T-helper 17 cell (primary cell): ENCODE measurements around the gene GPX3. TPM values are rescaled to one million over a fixed set of nuclear protein-coding genes. Genes with fewer than 3 reads are reported as not detected.
A peak's percentile ranks its signal among the peaks of the same experiment; 100 is the strongest.

Experiments used
- ATAC-seq: fragments of 150-1000 bp; cut with Tn5 transposase; 2 replicates; pipeline ENCODE4 v1.10.0; 2021; ENCODE audit warnings: mild to moderate bottlenecking, moderate library complexity
- DNase-seq, 3 donors: peaks; one replicate each; pipeline versions ENCODE4 v3.0.0 to v3.0.0-alpha.2; 2020 to 2021
- H3K9me3 ChIP-seq: one replicate; pipeline ENCODE4 v1.7.0; 2013; ENCODE audit warnings: low read length, mild to moderate bottlenecking; ENCODE audit not compliant: control insufficient read depth, poor library complexity, severe bottlenecking
- H3K27ac Mint-ChIP-seq: one replicate; pipeline ENCODE4 v1.8.0; 2022; ENCODE audit warnings: mild to moderate bottlenecking, moderate library complexity, mixed read lengths
- H3K27me3 Mint-ChIP-seq: one replicate; pipeline ENCODE4 v1.8.0; 2022; ENCODE audit warnings: mixed read lengths
- H3K36me3 Mint-ChIP-seq: one replicate; pipeline ENCODE4 v1.8.0; 2022; ENCODE audit warnings: low read depth, mixed read lengths
- H3K4me1 Mint-ChIP-seq: one replicate; pipeline ENCODE4 v1.8.0; 2022; ENCODE audit warnings: mild to moderate bottlenecking, mixed read lengths
- H3K4me3 Mint-ChIP-seq: one replicate; pipeline ENCODE4 v1.8.0; 2022; ENCODE audit warnings: mild to moderate bottlenecking, moderate library complexity, mixed read lengths
- total RNA-seq, 4 donors: library from RNA in 2 of 4; stranded (reverse) in 2 of 4; gene quantifications; one replicate each; pipeline ENCODE4 v1.2.3 and lab custom pipeline; 2022 to 2026

Gene GPX3
- total RNA-seq, 2 donors from 2014 or later: 0.22 TPM; not detected in 1

DNA sequence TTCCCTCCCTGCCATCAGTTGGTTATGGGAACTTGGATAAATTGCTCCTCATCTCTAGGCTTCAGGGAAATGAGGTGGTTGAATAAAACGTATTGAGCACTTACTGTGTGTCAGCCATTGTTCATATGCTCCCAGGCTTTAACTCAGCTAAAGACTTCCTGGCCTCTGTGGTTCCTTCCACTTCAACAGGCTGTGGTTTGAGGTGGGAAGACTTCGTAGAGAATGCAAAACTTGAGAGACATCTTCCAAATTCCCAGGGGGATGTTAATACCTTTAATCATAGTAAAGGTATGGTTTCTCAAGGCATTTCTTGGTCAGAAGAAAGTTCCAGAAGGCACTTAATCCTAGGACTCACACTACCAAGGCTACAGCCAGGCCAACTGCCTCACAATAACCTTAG is 1.5 kb upstream of the GPX3 start:
- ATAC-seq (no peak), DNase-seq (no peak)
- Mint-ChIP-seq H3K4me1 (peaks cover 20% of the 10 kb centered on the region), H3K36me3 (peaks cover 3% of the 10 kb centered on the region), H3K27me3 (no peaks in the 10 kb centered on the region), H3K27ac (no peak overlapping the region), H3K4me3 (no peak overlapping the region)
- H3K9me3 ChIP-seq: no peaks in the 10 kb centered on the region

DNA sequence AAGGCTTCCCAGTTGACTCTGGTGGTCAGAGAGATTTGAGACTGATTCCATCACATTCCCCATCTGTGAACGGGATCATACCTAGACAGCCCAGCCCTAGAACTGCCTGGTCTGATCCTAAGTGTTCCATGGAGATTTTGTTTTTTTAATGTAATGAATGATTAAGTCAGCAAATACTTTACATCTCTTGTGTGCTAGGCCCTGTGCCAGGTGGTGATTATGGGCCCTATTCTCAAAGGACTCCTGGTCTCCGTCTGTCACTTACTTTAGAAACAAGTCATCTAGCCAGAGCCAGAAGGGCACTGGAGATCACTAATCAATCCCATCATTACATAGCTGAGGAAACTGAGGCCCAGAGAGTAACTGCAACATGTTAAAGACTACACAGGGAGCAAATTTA is 1.1 kb upstream of the GPX3 start:
- Mint-ChIP-seq H3K27me3 (no peaks in the 10 kb centered on the region), H3K36me3 (peaks cover 3% of the 10 kb centered on the region), H3K4me3 (no peak overlapping the region), H3K27ac (no peak overlapping the region), H3K4me1 (peaks cover 24% of the 10 kb centered on the region)
- DNase-seq: no peak
- H3K9me3 ChIP-seq: no peaks in the 10 kb centered on the region
- no peak for ATAC-seq

DNA sequence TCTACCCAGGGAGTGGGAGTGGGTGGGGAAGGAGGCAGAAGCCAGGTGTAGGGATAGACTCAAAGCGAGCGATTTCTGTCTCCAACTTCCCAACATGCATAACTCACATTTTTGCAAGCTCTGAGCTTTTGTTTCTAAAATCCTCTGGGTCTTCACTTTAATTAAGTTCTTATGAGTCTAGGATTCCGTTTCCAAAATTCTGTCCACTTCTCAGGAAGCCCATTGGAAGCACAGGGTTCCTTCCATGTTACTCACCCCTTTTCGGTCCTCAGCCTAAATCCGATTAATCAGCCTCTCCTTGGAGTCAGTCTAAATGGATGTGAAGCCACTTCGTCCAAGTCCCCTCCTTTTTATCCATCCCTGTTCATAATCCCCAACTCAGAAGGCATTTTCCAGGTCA is 1.4 kb downstream of the GPX3 start:
- no peaks in the 10 kb centered on the region for H3K9me3 ChIP-seq
- ATAC-seq: no peak
- Mint-ChIP-seq H3K4me1 (peaks cover 28% of the 10 kb centered on the region), H3K27me3 (no peaks in the 10 kb centered on the region), H3K4me3 (peak overlapping the region; percentile 88), H3K27ac (no peak overlapping the region), H3K36me3 (peaks cover 3% of the 10 kb centered on the region)
- no peak for DNase-seq

DNA sequence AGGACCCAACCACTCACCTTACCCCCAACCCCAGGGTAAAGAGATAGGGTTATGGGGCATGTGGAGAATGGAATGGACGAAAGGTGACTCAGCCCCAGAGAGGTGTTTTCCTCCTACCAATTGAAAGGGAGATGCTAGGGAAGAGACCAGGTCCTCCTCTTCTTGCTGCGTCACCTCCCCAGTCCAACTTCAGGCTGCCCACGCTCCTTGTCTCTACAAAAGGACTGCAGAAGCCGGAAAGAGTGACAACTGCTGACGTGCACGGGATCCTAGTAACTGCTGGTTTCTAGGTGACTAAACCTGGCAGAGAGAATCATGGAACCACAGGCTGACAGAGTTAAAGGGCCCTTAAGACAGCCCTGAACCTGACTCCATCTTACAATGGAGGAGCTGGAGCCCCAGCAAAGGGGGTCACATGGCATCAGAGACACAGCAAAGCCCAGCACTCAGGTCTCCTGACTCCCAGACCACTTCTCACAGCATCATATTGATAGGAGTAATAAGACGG is 2.2 kb downstream of the GPX3 start:
- peak; percentile 44 for ATAC-seq

DNA sequence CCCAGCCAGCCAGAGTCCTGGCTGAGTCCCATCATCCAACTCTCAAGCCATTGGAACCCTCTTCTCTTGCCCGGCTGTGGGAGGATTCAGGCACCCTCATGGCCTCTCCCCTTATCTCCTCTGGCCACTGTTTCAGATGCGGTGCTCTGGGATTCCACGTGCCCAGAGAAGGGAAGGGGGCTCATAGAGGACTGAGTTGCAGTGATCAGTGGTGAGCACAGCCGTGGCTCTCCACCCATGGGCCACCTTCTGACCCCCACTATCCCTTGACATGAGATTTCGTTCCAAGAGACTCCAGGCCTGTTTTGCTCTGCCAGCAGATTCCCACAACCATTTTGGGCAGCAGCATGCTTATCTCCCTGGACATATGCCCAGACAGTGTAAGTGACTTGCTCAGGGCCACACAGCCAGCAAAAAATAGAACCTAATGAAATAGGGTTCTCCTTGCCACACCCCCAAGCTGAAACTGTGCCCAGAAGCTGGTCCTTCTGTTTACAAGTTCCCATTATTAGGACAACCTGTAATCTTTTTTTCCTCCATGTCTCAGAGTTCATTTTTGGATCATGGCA is 2.7 kb downstream of the GPX3 start:
- H3K4me1 Mint-ChIP-seq: peaks cover 24% of the 10 kb centered on the region
- H3K27ac Mint-ChIP-seq: no peak overlapping the region
- ATAC-seq (no peak), DNase-seq (no peak)
- no peak overlapping the region for H3K4me3 Mint-ChIP-seq
- no peaks in the 10 kb centered on the region for H3K27me3 Mint-ChIP-seq
- no peaks in the 10 kb centered on the region for H3K9me3 ChIP-seq
- no peaks in the 10 kb centered on the region for H3K36me3 Mint-ChIP-seq

More for the DNA sequence above, 2.2 kb downstream of the GPX3 start:
- no peaks in the 10 kb centered on the region for H3K9me3 ChIP-seq
- no peaks in the 10 kb centered on the region for H3K27me3 Mint-ChIP-seq
- no peak for DNase-seq
- no peak overlapping the region for H3K4me3 Mint-ChIP-seq
- H3K27ac Mint-ChIP-seq: no peak overlapping the region
- peaks cover 26% of the 10 kb centered on the region for H3K4me1 Mint-ChIP-seq
- H3K36me3 Mint-ChIP-seq: peaks cover 2% of the 10 kb centered on the region

DNA sequence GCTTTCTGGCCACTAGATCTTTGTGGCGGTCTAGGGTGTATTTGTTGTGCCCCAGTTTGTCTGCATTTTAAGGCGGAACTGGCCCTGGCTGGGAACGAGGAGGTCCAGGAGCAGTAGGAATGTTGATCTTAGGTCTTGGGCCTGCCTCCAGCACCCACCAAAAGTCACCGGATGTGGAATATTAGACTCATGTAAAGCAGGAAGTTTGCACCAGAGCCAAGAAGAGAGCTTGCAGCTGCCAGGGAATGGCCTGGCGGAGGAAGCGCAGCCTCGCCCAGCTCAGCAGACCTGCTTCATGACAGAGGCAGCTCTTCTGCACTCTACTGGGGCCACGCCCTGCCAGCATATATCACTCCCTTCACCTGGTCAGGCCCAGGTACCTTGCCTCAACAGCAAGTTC is 3.3 kb downstream of the GPX3 start:
- Mint-ChIP-seq H3K4me1 (peaks cover 24% of the 10 kb centered on the region), H3K27me3 (no peaks in the 10 kb centered on the region), H3K27ac (peak overlapping the region; percentile 72), H3K36me3 (peaks cover 3% of the 10 kb centered on the region), H3K4me3 (no peak overlapping the region)
- H3K9me3 ChIP-seq: no peaks in the 10 kb centered on the region
- no peak for DNase-seq
- ATAC-seq: no peak

DNA sequence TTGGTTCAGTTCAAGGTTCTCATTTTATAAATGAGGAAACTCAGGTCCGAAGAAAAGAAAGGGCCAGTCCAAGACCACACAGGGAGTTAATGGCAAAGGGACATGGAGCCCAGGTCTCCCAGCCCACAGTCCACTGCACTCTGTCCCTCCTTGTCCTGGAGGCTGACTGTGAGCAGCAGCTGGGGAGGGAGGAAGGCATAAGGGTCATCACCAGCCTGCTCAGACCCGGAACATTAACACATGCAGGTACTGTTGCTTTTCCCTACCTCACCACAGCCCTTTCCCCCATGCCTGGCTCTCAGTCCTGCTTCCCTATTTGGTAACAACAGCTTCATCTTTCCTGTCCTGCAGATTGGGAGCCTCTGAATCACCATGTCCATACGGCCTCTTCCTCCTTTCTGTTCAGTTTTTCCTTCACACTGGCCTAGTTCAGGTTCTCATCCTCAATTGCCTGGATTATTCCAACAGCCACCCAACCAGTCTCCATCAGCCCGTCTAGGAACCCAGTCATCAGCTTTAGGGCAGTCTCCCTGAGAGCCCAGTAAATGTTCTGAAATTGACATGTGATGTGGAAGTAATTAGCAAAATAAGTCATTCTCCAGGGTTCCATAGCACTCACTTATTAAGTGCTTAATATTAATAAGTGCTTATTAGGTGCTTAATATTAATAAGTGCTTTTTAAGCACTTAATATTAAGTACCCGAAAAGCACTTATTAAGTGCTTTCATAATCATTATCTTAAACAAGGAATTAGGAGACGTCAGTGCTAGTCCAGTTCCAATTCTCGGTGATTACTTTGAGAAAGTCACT is 4.3 kb downstream of the GPX3 start:
- H3K27me3 Mint-ChIP-seq: no peaks in the 10 kb centered on the region
- peak overlapping the region; percentile 72 for H3K27ac Mint-ChIP-seq
- DNase-seq (no peak), ATAC-seq (no peak)
- peaks cover 22% of the 10 kb centered on the region for H3K4me1 Mint-ChIP-seq
- H3K4me3 Mint-ChIP-seq: peak overlapping the region; percentile 34
- peaks cover 6% of the 10 kb centered on the region for H3K36me3 Mint-ChIP-seq
- no peaks in the 10 kb centered on the region for H3K9me3 ChIP-seq

DNA sequence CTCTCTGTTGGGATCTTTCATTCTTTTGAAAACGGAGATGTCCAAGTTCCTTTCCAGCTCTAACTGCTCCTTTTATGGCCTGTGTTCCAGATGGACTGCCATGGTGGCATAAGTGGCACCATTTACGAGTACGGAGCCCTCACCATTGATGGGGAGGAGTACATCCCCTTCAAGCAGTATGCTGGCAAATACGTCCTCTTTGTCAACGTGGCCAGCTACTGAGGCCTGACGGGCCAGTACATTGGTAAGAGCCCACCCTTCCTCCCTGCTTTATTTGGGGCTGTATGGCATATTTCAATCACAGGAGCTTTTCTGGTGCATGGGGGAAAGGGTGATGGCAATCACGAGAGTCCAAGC is 4.8 kb downstream of the GPX3 start:
- Mint-ChIP-seq H3K4me3 (no peak overlapping the region), H3K27ac (peak overlapping the region; percentile 72), H3K27me3 (no peaks in the 10 kb centered on the region), H3K36me3 (peaks cover 6% of the 10 kb centered on the region), H3K4me1 (peaks cover 22% of the 10 kb centered on the region)
- no peak for ATAC-seq
- no peak for DNase-seq
- H3K9me3 ChIP-seq: no peaks in the 10 kb centered on the region

DNA sequence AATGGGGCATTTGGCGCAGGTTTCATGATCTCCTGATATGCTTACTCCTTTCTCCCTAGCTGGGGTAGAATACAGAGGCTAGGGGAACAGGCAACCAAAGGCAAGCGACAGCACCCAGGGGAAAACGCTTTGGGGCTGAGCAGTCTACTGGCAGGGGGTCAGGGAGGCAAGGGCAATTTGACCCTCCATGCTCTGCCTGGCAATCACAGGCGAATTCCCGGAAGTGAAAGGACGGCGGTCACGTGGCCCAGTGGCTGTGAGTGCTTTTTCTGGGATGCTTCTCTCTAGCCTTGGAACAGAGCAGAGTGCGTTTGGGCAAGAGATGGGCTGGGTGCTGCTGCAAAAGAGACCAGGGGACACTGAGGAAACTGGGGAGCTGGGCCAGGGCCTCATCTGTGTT is 5.7 kb downstream of the GPX3 start:
- DNase-seq (no peak), ATAC-seq (no peak)
- Mint-ChIP-seq H3K4me1 (peaks cover 18% of the 10 kb centered on the region), H3K36me3 (peaks cover 8% of the 10 kb centered on the region), H3K27ac (peak overlapping the region; percentile 72), H3K4me3 (no peak overlapping the region), H3K27me3 (no peaks in the 10 kb centered on the region)
- H3K9me3 ChIP-seq: no peaks in the 10 kb centered on the region

DNA sequence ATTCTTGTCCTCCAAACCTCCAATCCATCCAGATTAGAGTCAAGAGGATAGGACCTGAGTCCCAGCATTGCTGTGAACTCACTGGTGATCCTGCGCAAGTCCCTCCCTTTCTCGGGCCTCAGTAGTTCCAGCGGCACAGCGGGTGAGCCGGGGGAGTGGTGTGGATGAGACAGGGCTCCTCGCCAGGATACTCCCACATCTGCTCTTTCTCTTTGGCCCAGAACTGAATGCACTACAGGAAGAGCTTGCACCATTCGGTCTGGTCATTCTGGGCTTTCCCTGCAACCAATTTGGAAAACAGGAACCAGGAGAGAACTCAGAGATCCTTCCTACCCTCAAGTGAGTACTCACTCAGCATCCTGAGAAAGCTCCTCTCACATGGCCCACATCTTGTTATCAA is 6.3 kb downstream of the GPX3 start:
- no peak for ATAC-seq
- Mint-ChIP-seq H3K36me3 (peaks cover 9% of the 10 kb centered on the region), H3K27ac (peak overlapping the region; percentile 72)

DNA sequence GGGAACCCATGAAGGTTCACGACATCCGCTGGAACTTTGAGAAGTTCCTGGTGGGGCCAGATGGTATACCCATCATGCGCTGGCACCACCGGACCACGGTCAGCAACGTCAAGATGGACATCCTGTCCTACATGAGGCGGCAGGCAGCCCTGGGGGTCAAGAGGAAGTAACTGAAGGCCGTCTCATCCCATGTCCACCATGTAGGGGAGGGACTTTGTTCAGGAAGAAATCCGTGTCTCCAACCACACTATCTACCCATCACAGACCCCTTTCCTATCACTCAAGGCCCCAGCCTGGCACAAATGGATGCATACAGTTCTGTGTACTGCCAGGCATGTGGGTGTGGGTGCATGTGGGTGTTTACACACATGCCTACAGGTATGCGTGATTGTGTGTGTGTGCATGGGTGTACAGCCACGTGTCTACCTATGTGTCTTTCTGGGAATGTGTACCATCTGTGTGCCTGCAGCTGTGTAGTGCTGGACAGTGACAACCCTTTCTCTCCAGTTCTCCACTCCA is 7.6 kb downstream of the GPX3 start:
- no peaks in the 10 kb centered on the region for H3K9me3 ChIP-seq
- H3K36me3 Mint-ChIP-seq: peaks cover 14% of the 10 kb centered on the region
- ATAC-seq (peak; percentile 16), DNase-seq (no peak)
- H3K4me3 Mint-ChIP-seq: no peak overlapping the region
- H3K4me1 Mint-ChIP-seq: peaks cover 10% of the 10 kb centered on the region
- H3K27ac Mint-ChIP-seq: peak overlapping the region; percentile 9
- H3K27me3 Mint-ChIP-seq: no peaks in the 10 kb centered on the region

More for the DNA sequence above, 6.3 kb downstream of the GPX3 start:
- H3K27me3 Mint-ChIP-seq: no peaks in the 10 kb centered on the region
- peaks cover 16% of the 10 kb centered on the region for H3K4me1 Mint-ChIP-seq
- no peak overlapping the region for H3K4me3 Mint-ChIP-seq
- no peaks in the 10 kb centered on the region for H3K9me3 ChIP-seq
- DNase-seq: no peak

DNA sequence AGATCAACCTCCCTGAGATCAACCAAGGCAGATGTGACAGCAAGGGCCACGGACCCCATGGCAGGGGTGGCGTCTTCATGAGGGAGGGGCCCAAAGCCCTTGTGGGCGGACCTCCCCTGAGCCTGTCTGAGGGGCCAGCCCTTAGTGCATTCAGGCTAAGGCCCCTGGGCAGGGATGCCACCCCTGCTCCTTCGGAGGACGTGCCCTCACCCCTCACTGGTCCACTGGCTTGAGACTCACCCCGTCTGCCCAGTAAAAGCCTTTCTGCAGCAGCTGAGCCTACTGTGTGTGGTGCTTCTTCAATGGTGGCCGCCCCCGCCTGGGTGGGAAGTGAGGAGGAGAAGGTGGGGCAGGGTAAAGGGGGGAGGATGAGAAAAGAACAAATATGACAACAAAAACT is 8.3 kb downstream of the GPX3 start:
- peaks cover 11% of the 10 kb centered on the region for H3K4me1 Mint-ChIP-seq
- no peaks in the 10 kb centered on the region for H3K27me3 Mint-ChIP-seq
- peak overlapping the region; percentile 9 for H3K27ac Mint-ChIP-seq
- ATAC-seq (no peak), DNase-seq (no peak)
- H3K4me3 Mint-ChIP-seq: no peak overlapping the region
- no peaks in the 10 kb centered on the region for H3K9me3 ChIP-seq
- peaks cover 14% of the 10 kb centered on the region for H3K36me3 Mint-ChIP-seq

DNA sequence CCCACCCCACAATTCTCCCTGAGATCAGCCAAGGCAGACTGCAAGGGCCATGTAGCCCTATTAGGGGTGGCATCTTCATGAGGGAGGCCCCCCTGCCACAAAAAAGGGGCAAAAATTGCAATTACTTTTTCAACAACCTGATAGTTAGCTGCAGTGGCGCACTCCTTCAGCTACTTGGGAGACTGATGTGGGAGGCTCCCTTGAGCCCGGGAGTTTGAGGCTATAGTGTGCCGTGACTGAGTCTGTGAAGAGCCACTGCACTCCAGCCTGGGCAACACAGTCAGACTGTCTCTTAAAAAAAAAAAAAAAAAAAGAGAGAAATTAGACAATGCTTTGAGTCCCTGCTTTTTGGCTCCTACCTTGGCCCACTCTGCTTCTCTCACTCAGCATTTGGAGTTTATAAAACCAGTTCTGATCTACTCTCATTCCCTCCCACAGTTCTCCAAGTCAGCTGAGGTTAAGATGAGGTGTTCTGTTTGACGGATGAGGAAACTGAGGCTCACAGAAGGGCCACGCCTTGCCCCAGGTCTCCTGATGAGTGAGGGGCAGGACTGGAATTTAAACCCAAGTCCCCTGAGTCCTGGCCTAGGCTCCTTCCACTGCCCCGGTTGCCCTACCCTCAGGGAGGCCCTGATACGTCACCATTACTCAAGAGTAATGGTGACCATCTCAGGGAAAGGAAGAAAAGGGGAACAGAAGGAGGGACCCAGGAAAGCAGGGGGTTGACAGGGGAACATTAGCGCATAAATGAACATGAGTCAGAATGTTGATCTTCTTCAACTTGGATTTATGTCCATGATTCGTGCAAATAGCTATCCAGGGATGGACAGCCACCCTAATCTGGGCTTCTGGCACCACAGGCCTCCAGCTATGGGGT is 9.0 kb downstream of the GPX3 start:
- H3K27ac Mint-ChIP-seq: no peak overlapping the region
- no peak for DNase-seq
- H3K9me3 ChIP-seq: no peaks in the 10 kb centered on the region
- no peak for ATAC-seq
- no peaks in the 10 kb centered on the region for H3K27me3 Mint-ChIP-seq
- peaks cover 20% of the 10 kb centered on the region for H3K36me3 Mint-ChIP-seq
- no peak overlapping the region for H3K4me3 Mint-ChIP-seq
- peaks cover 12% of the 10 kb centered on the region for H3K4me1 Mint-ChIP-seq
